Right atrium auricular region (tissue), 2 donors: ENCODE data around the gene GSK3B. TPM values are rescaled to one million over a fixed set of nuclear protein-coding genes. Genes with fewer than 3 reads are reported as not detected.
"Not testable (repeated sequence)": the region's sequence is repeated elsewhere in the genome, so short reads cannot be mapped to it uniquely, and the experiment has no call there.

Experiments used
- DNase-seq: peaks from one replicate; pipeline ENCODE4 v3.0.0-alpha.2; 2019; ENCODE audit warnings: low spot score
- H3K27ac ChIP-seq, 2 donors: fragments of 200-600 bp; sonication (generic); 1 replicate in 1 of 2; 2 replicates in 1 of 2; pipeline ENCODE4 v1.5.1; 2016 to 2019
- H3K27me3 ChIP-seq, 2 donors: fragments of 200-600 bp; sonication (generic); one replicate each; pipeline versions ENCODE4 v1.5.1 to v1.6.0; 2017 to 2019
- H3K36me3 ChIP-seq: fragments of 200-600 bp; sonication (generic); one replicate; pipeline ENCODE4 v1.5.1; 2016
- H3K4me1 ChIP-seq, 2 donors: fragments of 200-600 bp; sonication (generic); one replicate each; pipeline versions ENCODE4 v1.5.1 to v1.6.0; 2017 to 2019
- H3K4me3 ChIP-seq, 2 donors: fragments of 200-600 bp; sonication (generic); 1 replicate in 1 of 2; 2 replicates in 1 of 2; pipeline ENCODE4 v1.5.1; 2017 to 2019; ENCODE audit warnings: mild to moderate bottlenecking in 1 of 2, moderate library complexity in 1 of 2
- H3K9me3 ChIP-seq, 2 donors: fragments of 200-600 bp; sonication (generic); one replicate each; pipeline ENCODE4 v1.5.1; 2019
- CTCF ChIP-seq, 2 donors: fragments of 200-600 bp; sonication (generic); IDR thresholded peaks; one replicate each; pipeline ENCODE4 v1.5.1; 2019; ENCODE audit warnings: antibody characterized with exemption in 2 of 2
- total RNA-seq, 2 donors: library from RNA; depleted of rRNA; stranded (reverse); fragments of >200 nt; gene quantifications; one replicate each; pipeline ENCODE4 v1.1.0, GENCODE V29; 2016

Gene GSK3B
- total RNA-seq, 2 donors from 2014 or later = 31.3 to 42.0 TPM

- Histone ChIP-seq H3K27me3 (no peaks in the 10 kb centered on the region), H3K4me3 (no peak overlapping the region), H3K4me1 (peaks cover 0 to 11% of the 10 kb centered on the region in 2 donors), H3K27ac (no peak overlapping the region), H3K9me3 (no peaks in the 10 kb centered on the region), H3K36me3 (no peaks in the 10 kb centered on the region)
- no peak for TF ChIP-seq CTCF (IDR thresholded peaks at IDR 0.05)
- no peak for DNase-seq
Observed at GRCh38 chr3:120064641-120065040, 29.6 kb downstream of the GSK3B start.

- Histone ChIP-seq H3K36me3 (no peaks in the 10 kb centered on the region), H3K9me3 (no peaks in the 10 kb centered on the region), H3K27me3 (no peaks in the 10 kb centered on the region), H3K4me1 (peaks cover 0 to 17% of the 10 kb centered on the region in 2 donors), H3K27ac (no peak overlapping the region), H3K4me3 (no peak overlapping the region)
- TF ChIP-seq CTCF (IDR thresholded peaks at IDR 0.05) = no peak
- no peak for DNase-seq
Observed at GRCh38 chr3:120062474-120062873, 31.8 kb downstream of the GSK3B start.

DNA sequence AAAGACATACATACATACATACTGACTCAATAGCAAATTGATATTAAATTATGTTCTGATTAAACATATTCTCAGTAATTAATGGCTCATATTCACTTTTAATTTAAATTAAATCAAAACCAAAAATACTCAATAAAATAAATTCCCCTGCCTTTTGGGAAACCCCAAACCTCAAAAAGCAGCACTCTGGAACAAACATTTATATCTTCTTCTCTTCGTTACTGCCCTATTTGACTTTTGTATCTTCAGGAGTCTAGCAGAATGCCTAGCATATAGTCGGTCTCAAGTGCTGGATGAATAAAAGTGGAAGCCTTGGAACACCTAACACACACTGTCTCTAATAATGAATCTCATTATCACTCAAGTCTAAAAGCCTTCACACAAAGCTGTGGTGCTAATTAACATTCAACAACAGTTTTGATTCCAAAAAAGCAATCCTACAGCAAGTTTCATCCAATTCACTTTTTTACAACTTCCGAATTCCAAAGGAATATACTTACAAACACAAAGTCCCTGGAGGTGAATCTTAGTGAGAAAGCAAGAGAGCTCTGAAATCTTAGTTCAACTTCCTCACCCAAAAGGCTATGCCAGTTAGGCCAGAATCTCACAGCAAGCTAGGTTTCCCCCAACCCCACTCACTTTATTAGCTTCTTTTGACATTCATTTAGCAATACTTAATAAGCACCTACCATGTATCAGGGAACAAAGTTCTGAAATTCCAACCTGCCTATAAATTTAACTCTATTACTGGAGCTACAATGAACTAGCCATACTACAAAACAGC is 35.0 kb downstream of the GSK3B start:
- Histone ChIP-seq H3K27me3 (no peaks in the 10 kb centered on the region), H3K9me3 (no peaks in the 10 kb centered on the region), H3K27ac (no peak overlapping the region), H3K4me3 (no peak overlapping the region), H3K4me1 (peaks cover 0 to 12% of the 10 kb centered on the region in 2 donors), H3K36me3 (no peaks in the 10 kb centered on the region)
- TF ChIP-seq CTCF (IDR thresholded peaks at IDR 0.05) = no peak
- DNase-seq = no peak

- Histone ChIP-seq H3K27me3 (no peaks in the 10 kb centered on the region), H3K36me3 (no peaks in the 10 kb centered on the region), H3K27ac (no peak overlapping the region), H3K9me3 (no peaks in the 10 kb centered on the region), H3K4me3 (no peak overlapping the region), H3K4me1 (peaks cover 0 to 26% of the 10 kb centered on the region in 2 donors)
- no peak for TF ChIP-seq CTCF (IDR thresholded peaks at IDR 0.05)
- no peak for DNase-seq
Observed at GRCh38 chr3:120057626-120058025, 36.6 kb downstream of the GSK3B start.

- H3K4me1 ChIP-seq = peaks cover 0 to 32% of the 10 kb centered on the region in 2 donors
- H3K4me3 ChIP-seq = no peak overlapping the region
- TF ChIP-seq CTCF (IDR thresholded peaks at IDR 0.05) = no peak
- no peaks in the 10 kb centered on the region for H3K27me3 ChIP-seq
- DNase-seq = no peak
- no peaks in the 10 kb centered on the region for H3K9me3 ChIP-seq
- no peak overlapping the region for H3K27ac ChIP-seq
- no peaks in the 10 kb centered on the region for H3K36me3 ChIP-seq
Observed at GRCh38 chr3:120057029-120057428, 37.2 kb downstream of the GSK3B start.

- H3K27me3 ChIP-seq, H3K4me3 ChIP-seq, H3K27ac ChIP-seq, H3K9me3 ChIP-seq, DNase-seq, H3K36me3 ChIP-seq: not testable (repeated sequence)
- H3K4me1 ChIP-seq = peaks cover 0 to 57% of the 10 kb centered on the region in 2 donors
Observed at GRCh38 chr3:120053647-120054046, 40.6 kb downstream of the GSK3B start.
